KMS-11 (cell line): ENCODE measurements around the gene TMEM221.

Source experiments
- H2AFZ ChIP-seq: fragments of 200-600 bp; sonication (generic); 2 replicates; pipeline ENCODE4 v1.6.1; 2016; ENCODE audit warnings: antibody characterized with exemption, mixed run types, low read depth
- H3K27ac ChIP-seq: fragments of 200-600 bp; sonication (generic); 2 replicates; pipeline ENCODE4 v1.6.1; 2016; ENCODE audit warnings: mild to moderate bottlenecking, mixed run types
- H3K27me3 ChIP-seq: fragments of 200-600 bp; sonication (generic); 2 replicates; pipeline ENCODE4 v1.6.1; 2017; ENCODE audit warnings: mild to moderate bottlenecking, low read depth, mixed run types, moderate library complexity; ENCODE audit not compliant: insufficient read depth
- H3K36me3 ChIP-seq: fragments of 200-600 bp; sonication (generic); 2 replicates; pipeline ENCODE4 v1.6.1; 2017; ENCODE audit warnings: mild to moderate bottlenecking, mixed run types; ENCODE audit not compliant: insufficient read depth
- H3K4me1 ChIP-seq: fragments of 200-600 bp; sonication (generic); 2 replicates; pipeline ENCODE4 v1.6.1; 2016; ENCODE audit warnings: mild to moderate bottlenecking, low read depth, mixed run types; ENCODE audit not compliant: poor library complexity, severe bottlenecking
- H3K4me2 ChIP-seq: fragments of 200-600 bp; sonication (generic); 2 replicates; pipeline ENCODE4 v1.7.0; 2016; ENCODE audit warnings: mild to moderate bottlenecking, mixed run types
- H3K4me3 ChIP-seq: fragments of 200-600 bp; sonication (generic); IDR thresholded peaks from 2 replicates; pipeline ENCODE4 v1.6.1; 2017; ENCODE audit warnings: low read depth, low read length, mixed read lengths; ENCODE audit not compliant: insufficient read depth
- H3K79me2 ChIP-seq: fragments of 200-600 bp; sonication (generic); 2 replicates; pipeline ENCODE4 v1.6.1; 2016; ENCODE audit warnings: low read depth, mixed run types; ENCODE audit not compliant: insufficient read depth
- H3K9ac ChIP-seq: fragments of 200-600 bp; sonication (generic); 2 replicates; pipeline ENCODE4 v1.6.1; 2016; ENCODE audit warnings: mild to moderate bottlenecking, mixed run types
- H4K20me1 ChIP-seq: fragments of 200-600 bp; sonication (generic); 2 replicates; pipeline ENCODE4 v1.6.1; 2016; ENCODE audit warnings: mild to moderate bottlenecking, mixed run types; ENCODE audit not compliant: insufficient read depth
- CTCF ChIP-seq: fragments of 200-600 bp; sonication (generic); conservative IDR thresholded peaks from 2 replicates; pipeline ENCODE4 v1.6.1; 2017; ENCODE audit warnings: low read depth, mild to moderate bottlenecking, antibody characterized with exemption, low read length, moderate library complexity, mixed read lengths

TMEM221 gene

GRCh38 chr19:17447704-17448130 lies 751 bp downstream of the TMEM221 start:
- no peak overlapping the region for H2AFZ ChIP-seq

DNA sequence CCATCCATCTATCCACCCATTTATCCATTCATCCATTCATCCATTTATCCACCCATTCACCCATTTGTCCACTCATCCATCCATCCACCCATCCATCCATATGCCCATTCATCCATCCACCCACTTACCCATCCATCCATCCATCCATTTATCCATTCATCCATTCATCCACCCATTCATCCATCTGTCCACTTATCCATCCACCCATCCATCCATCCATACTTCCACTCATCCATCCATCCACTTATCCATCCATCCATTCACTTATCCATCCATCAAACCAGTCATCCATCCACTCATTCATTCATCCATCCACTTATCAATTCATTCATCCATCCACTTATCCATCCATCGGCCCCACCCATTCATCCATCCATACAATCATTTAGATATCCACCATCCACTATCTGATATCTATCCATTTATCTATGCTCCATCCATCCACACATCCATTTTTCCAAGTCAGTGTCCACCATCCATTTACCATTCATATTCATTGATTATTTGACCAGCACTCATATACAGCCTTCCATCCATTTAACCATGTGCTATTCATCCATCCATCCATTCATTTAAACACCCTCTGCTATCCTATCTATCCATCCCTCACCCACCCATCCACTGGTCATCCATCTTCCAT lies 2.8 kb downstream of the TMEM221 start:
- H3K36me3 ChIP-seq, result no peaks in the 10 kb centered on the region
- H3K4me3 ChIP-seq, result no peak overlapping the region
- no peak overlapping the region for H3K9ac ChIP-seq
- H2AFZ ChIP-seq, result no peak overlapping the region
- no peaks in the 10 kb centered on the region for H4K20me1 ChIP-seq
- H3K27me3 ChIP-seq, result peaks cover 16% of the 10 kb centered on the region; the same call in 1 of the 2 replicates
- H3K4me2 ChIP-seq, result no peak overlapping the region
- no peaks in the 10 kb centered on the region for H3K4me1 ChIP-seq
- no peaks in the 10 kb centered on the region for H3K79me2 ChIP-seq
- no peak for TF ChIP-seq CTCF
- H3K27ac ChIP-seq, result no peak overlapping the region

More at GRCh38 chr19:17447704-17448130, 751 bp downstream of the TMEM221 start:
- no peaks in the 10 kb centered on the region for H3K79me2 ChIP-seq
- no peak overlapping the region for H3K27ac ChIP-seq
- H4K20me1 ChIP-seq, result no peaks in the 10 kb centered on the region
- no peak overlapping the region for H3K9ac ChIP-seq
- no peak overlapping the region for H3K4me2 ChIP-seq
- H3K4me3 ChIP-seq, result no peak overlapping the region
- no peaks in the 10 kb centered on the region for H3K4me1 ChIP-seq
- peaks cover 16% of the 10 kb centered on the region; the same call in 1 of the 2 replicates for H3K27me3 ChIP-seq
- no peaks in the 10 kb centered on the region for H3K36me3 ChIP-seq
- no peak for TF ChIP-seq CTCF

DNA sequence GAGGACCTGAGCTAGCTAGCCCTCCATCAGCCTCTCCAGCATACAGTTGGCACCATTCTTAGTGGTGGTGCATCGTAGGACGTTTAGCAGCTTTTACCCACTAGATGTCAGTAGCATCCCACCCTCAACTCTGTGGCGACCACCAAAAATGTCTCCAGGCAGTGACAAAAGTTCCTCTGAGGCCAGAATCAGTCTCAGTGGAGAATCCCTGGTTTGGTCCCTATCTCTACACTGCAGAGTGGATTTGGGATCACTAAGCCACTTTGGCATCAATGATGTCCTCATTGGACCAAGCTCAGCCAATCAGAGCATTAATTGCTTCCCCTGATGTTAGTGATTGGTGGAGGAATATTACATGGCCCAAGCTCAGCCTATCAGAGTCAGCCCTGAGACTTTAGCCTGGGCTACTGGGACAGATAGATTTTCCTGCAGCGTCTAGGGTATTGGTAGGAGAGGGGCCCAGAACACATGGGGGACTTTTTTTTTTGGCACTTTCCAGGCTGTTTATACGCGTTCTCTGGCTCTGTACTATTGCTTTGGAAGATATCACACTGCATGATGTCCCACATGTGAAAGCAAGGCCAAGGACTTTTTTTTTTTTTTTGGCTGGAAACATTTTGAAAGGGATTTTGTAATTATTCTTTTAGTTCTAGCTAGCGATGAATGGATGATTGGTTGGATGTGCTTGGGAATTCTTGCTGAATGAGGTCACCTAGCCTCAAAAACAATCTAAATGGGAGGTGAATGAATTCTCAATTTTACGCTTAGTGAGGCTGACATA lies 7.0 kb downstream of the TMEM221 start:
- no peak overlapping the region for H3K9ac ChIP-seq
- no peaks in the 10 kb centered on the region for H3K36me3 ChIP-seq
- H3K79me2 ChIP-seq, result no peaks in the 10 kb centered on the region
- H3K27me3 ChIP-seq, result peaks cover 19% of the 10 kb centered on the region
- no peak overlapping the region for H3K4me3 ChIP-seq
- H4K20me1 ChIP-seq, result no peaks in the 10 kb centered on the region
- H3K27ac ChIP-seq, result no peak overlapping the region
- TF ChIP-seq CTCF, result 0 out of 2 replicates have a peak, but pooled peaks have one; percentile 18
- no peak overlapping the region for H3K4me2 ChIP-seq
- no peaks in the 10 kb centered on the region for H3K4me1 ChIP-seq
- H2AFZ ChIP-seq, result no peak overlapping the region

DNA sequence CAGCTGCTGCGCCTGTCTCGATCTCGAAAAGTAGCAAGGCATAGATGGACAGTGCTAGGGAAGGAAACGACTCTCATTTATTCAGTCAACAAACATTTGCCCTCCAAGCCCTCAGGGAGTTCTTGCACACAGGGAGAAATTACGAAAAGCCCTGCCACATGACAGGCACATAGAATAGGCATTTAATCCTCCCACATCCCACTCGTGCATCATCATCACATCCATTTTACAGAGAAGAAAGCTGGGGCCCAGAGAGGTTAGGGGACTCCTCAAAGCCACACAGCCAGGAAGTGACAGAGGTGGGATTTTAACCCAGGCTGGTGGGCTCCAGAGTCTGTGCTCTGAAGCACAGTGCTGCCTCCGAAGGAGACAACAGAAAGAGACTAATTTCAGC lies 11.6 kb downstream of the TMEM221 start:
- Histone ChIP-seq H4K20me1 (no peaks in the 10 kb centered on the region), H3K4me2 (no peak overlapping the region), H3K4me1 (no peaks in the 10 kb centered on the region), H3K9ac (no peak overlapping the region), H3K4me3 (no peak overlapping the region), H3K27me3 (peaks cover 25% of the 10 kb centered on the region), H3K36me3 (no peaks in the 10 kb centered on the region), H3K27ac (no peak overlapping the region), H3K79me2 (no peaks in the 10 kb centered on the region), H2AFZ (no peak overlapping the region)
- TF ChIP-seq CTCF, result no peak
